Liver (tissue), 9 donors: ENCODE measurements around the gene BMPER. TPM values are rescaled to one million over a fixed set of nuclear protein-coding genes. Genes with fewer than 3 reads are reported as not detected.

Experiments
- DNase-seq: peaks from one replicate; pipeline ENCODE4 v3.0.0-alpha.2; 2017; ENCODE audit warnings: low spot score
- H3K27ac ChIP-seq, 2 donors: one replicate each; pipeline ENCODE4 v1.7.0; 2013; ENCODE audit warnings: inconsistent platforms in 2 of 2, low read length in 2 of 2, control low read depth in 1 of 2, low read depth in 1 of 2, mild to moderate bottlenecking in 1 of 2
- H3K27me3 ChIP-seq, 4 donors: one replicate each; pipeline versions ENCODE4 v1.6.1 to v1.7.0; 2013; ENCODE audit warnings: low read length in 3 of 4, inconsistent platforms in 1 of 4, mild to moderate bottlenecking in 1 of 4, moderate library complexity in 1 of 4; ENCODE audit not compliant: control insufficient read depth in 4 of 4, insufficient read depth in 4 of 4
- H3K36me3 ChIP-seq, 4 donors: one replicate each; pipeline versions ENCODE4 v1.6.1 to v1.7.0; 2013; ENCODE audit warnings: low read length in 3 of 4, mild to moderate bottlenecking in 3 of 4, low read depth in 1 of 4, moderate library complexity in 1 of 4; ENCODE audit not compliant: control insufficient read depth in 4 of 4, insufficient read depth in 3 of 4
- H3K4me1 ChIP-seq, 4 donors: one replicate each; pipeline versions ENCODE4 v1.6.1 to v1.7.0; 2013; ENCODE audit warnings: low read length in 3 of 4, mild to moderate bottlenecking in 3 of 4, moderate library complexity in 1 of 4; ENCODE audit not compliant: control insufficient read depth in 4 of 4, insufficient read depth in 4 of 4
- H3K4me3 ChIP-seq, 3 donors: one replicate each; pipeline versions ENCODE4 v1.6.1 to v1.7.0; 2013; ENCODE audit warnings: low read length in 3 of 3, control low read depth in 1 of 3, low read depth in 1 of 3, mild to moderate bottlenecking in 1 of 3
- H3K9ac ChIP-seq, 2 donors: one replicate each; pipeline ENCODE4 v1.7.0; 2013; ENCODE audit warnings: low read length in 2 of 2, mild to moderate bottlenecking in 2 of 2, moderate library complexity in 2 of 2, control low read depth in 1 of 2, low read depth in 1 of 2
- H3K9me3 ChIP-seq, 4 donors: one replicate each; pipeline versions ENCODE4 v1.6.1 to v1.7.0; 2013; ENCODE audit warnings: low read length in 3 of 4; ENCODE audit not compliant: control insufficient read depth in 4 of 4
- EGR1 ChIP-seq, 2 donors: IDR thresholded peaks; 2 replicates each; pipeline ENCODE4 v1.6.1; 2016 to 2018; ENCODE audit warnings: antibody characterized with exemption in 2 of 2, low read depth in 2 of 2
- FOXA1 ChIP-seq: IDR thresholded peaks from 2 replicates; pipeline ENCODE4 v1.6.1; 2016; ENCODE audit warnings: antibody characterized with exemption
- FOXA2 ChIP-seq: IDR thresholded peaks from 2 replicates; pipeline ENCODE4 v1.6.1; 2016; ENCODE audit warnings: antibody characterized with exemption
- GABPA ChIP-seq, 2 donors: IDR thresholded peaks in 1 of 2; conservative IDR thresholded peaks in 1 of 2; 2 replicates each; pipeline ENCODE4 v1.6.1; 2016; ENCODE audit warnings: antibody characterized with exemption in 2 of 2, mild to moderate bottlenecking in 1 of 2, moderate library complexity in 1 of 2
- HNF4A ChIP-seq, 2 donors: conservative IDR thresholded peaks; 2 replicates each; pipeline ENCODE4 v1.6.1; 2016; ENCODE audit warnings: antibody characterized with exemption in 2 of 2, mild to moderate bottlenecking in 2 of 2
- HNF4G ChIP-seq: IDR thresholded peaks from 2 replicates; pipeline ENCODE4 v1.6.1; 2016; ENCODE audit warnings: antibody characterized with exemption
- JUND ChIP-seq, 2 donors: IDR thresholded peaks; 2 replicates each; pipeline ENCODE4 v1.6.1; 2016; ENCODE audit warnings: antibody characterized with exemption in 2 of 2
- NR2F2 ChIP-seq: IDR thresholded peaks from 2 replicates; pipeline ENCODE4 v1.6.1; 2016; ENCODE audit warnings: antibody characterized with exemption
- RAD21 ChIP-seq, 2 donors: IDR thresholded peaks; 2 replicates each; pipeline ENCODE4 v1.6.1; 2016; ENCODE audit warnings: antibody characterized with exemption in 2 of 2, mild to moderate bottlenecking in 2 of 2
- RXRA ChIP-seq, 2 donors: IDR thresholded peaks; 2 replicates each; pipeline ENCODE4 v1.6.1; 2017 to 2018; ENCODE audit warnings: antibody characterized with exemption in 2 of 2, mild to moderate bottlenecking in 1 of 2
- SP1 ChIP-seq: IDR thresholded peaks from 2 replicates; pipeline ENCODE4 v1.6.1; 2018; ENCODE audit warnings: antibody characterized with exemption, mild to moderate bottlenecking
- TAF1 ChIP-seq: conservative IDR thresholded peaks from 2 replicates; pipeline ENCODE4 v1.6.1; 2016; ENCODE audit warnings: antibody characterized with exemption, mild to moderate bottlenecking
- YY1 ChIP-seq: IDR thresholded peaks from 2 replicates; pipeline ENCODE4 v1.6.1; 2016; ENCODE audit warnings: antibody characterized with exemption, mild to moderate bottlenecking
- WGBS: extraction: QIAGEN DNeasy Blood & Tissue Kit; methylation state at CpG from one replicate; pipeline ENCODE4 v1.1.7; 2013; 5-methylcytosine and 5-hydroxymethylcytosine counted together
- polyA plus RNA-seq, 2 donors: library from polyadenylated mRNA; stranded (reverse) in 1 of 2; unstranded in 1 of 2; fragments of 200-250 nt in 1 of 2; fragments of >200 nt in 1 of 2; fragmentation: Nextera tagmentation in 1 of 2; extraction: Ambion mirVana in 1 of 2; gene quantifications; one replicate each; pipeline versions ENCODE4 v1.2.1 to v1.2.3, GENCODE V29; 2013 to 2015
- total RNA-seq, 2 donors: library from RNA; depleted of rRNA; stranded (reverse); fragments of >200 nt; gene quantifications; one replicate each; pipeline ENCODE4 v1.2.3, GENCODE V29; 2014
- TF ChIP-seq, protein P1 (sequence below): IDR thresholded peaks from 2 replicates; pipeline ENCODE4 v1.6.1; 2016; ENCODE audit warnings: antibody characterized with exemption, mild to moderate bottlenecking
- TF ChIP-seq, protein P2 (sequence below): IDR thresholded peaks from 2 replicates; pipeline ENCODE4 v1.6.1; 2016; ENCODE audit warnings: antibody characterized with exemption
- TF ChIP-seq, protein P3 (sequence below): fragments of 150-350 bp; IDR thresholded peaks from 2 replicates; pipeline ENCODE4 v1.5.1; 2017; ENCODE audit warnings: improper control_type of control experiment, low read depth, low read length; ENCODE audit not compliant: missing input control
- TF ChIP-seq, protein P4 (sequence below): IDR thresholded peaks from 2 replicates; pipeline ENCODE4 v1.6.1; 2016; ENCODE audit warnings: antibody characterized with exemption
- TF ChIP-seq, protein P5 (sequence below): IDR thresholded peaks from 2 replicates; pipeline ENCODE4 v1.6.1; 2016; ENCODE audit warnings: antibody characterized with exemption
- donor health status: healthy.
- donor health status: healthy.
- donor health status: healthy.
- donor health status: healthy.
- donor health status: healthy.

BMPER gene
- total and polyA plus RNA-seq, 4 donors: 4.0 to 8.5 (median 6.2) TPM

DNA sequence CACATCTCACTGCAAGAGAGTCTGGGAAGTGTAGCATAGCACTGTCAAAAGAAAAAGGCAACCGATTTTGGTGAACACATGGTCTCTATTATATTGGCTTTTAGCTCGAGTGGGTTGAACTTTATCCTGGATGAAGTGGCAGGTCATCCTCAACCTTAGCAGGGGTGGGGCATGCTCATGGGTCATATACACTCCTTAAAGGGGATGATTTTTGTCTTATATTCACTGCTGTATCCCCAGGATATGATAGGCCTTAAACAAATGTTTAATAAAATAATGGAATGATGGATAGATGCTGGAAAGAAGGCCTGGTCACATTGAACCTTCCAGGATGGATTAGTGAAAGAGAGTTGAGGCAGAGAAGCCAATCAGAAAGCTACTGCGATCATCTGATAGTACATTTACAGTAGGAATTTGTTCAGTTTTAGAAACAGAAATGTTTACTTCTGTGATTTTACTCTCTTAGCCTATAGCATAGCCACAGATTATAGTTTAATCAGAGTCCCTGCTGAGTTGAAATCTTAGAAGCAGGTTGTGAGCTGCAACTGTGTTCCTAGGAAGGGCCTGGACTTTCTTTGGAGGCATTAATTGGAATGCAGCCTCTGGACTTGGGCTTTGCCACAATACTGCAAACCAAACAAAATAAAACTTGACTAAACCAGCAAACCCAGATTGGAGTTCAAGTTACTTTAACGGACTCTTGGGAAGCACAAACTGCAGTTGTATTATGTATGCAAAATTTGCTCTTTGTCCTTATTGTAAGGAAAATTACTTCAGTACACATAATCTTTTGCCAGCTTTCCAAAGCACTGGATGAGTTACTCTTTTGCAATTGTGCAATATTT lies 138.3 kb downstream of the BMPER start (continued):
- TF ChIP-seq SP1 (no peak), RAD21 (IDR thresholded peaks at IDR 0.05) (no peak)

DNA sequence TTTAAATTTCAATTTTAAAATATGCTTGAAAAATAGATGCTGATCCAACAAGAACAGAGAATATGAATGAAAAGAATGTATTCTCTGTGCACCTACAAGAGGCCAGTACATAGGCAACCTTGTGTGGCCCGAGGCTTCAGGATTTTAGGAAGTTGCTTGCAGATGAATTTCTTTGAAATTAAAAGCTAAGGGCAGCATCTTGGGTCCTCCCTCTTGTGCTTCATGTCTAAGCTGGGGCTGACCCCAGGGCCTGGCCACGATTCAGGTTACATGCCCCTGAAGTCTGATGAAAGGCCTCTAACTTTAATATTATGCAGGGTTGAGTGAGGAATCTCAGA lies 138.9 kb downstream of the BMPER start:
- Histone ChIP-seq H3K27me3 (peaks cover 0 to 2% (median 0%) of the 10 kb centered on the region in 4 donors), H3K36me3 (no peaks in the 10 kb centered on the region), H3K9ac (no peak overlapping the region), H3K9me3 (no peaks in the 10 kb centered on the region), H3K27ac (no peak overlapping the region), H3K4me3 (no peak overlapping the region), H3K4me1 (no peaks in the 10 kb centered on the region)
- 78% methylated on average over 2 of the region's 2 CpGs for WGBS
- DNase-seq: no peak
- TF ChIP-seq, protein P1, sequence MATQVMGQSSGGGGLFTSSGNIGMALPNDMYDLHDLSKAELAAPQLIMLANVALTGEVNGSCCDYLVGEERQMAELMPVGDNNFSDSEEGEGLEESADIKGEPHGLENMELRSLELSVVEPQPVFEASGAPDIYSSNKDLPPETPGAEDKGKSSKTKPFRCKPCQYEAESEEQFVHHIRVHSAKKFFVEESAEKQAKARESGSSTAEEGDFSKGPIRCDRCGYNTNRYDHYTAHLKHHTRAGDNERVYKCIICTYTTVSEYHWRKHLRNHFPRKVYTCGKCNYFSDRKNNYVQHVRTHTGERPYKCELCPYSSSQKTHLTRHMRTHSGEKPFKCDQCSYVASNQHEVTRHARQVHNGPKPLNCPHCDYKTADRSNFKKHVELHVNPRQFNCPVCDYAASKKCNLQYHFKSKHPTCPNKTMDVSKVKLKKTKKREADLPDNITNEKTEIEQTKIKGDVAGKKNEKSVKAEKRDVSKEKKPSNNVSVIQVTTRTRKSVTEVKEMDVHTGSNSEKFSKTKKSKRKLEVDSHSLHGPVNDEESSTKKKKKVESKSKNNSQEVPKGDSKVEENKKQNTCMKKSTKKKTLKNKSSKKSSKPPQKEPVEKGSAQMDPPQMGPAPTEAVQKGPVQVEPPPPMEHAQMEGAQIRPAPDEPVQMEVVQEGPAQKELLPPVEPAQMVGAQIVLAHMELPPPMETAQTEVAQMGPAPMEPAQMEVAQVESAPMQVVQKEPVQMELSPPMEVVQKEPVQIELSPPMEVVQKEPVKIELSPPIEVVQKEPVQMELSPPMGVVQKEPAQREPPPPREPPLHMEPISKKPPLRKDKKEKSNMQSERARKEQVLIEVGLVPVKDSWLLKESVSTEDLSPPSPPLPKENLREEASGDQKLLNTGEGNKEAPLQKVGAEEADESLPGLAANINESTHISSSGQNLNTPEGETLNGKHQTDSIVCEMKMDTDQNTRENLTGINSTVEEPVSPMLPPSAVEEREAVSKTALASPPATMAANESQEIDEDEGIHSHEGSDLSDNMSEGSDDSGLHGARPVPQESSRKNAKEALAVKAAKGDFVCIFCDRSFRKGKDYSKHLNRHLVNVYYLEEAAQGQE: no peak
- TF ChIP-seq, protein P2, sequence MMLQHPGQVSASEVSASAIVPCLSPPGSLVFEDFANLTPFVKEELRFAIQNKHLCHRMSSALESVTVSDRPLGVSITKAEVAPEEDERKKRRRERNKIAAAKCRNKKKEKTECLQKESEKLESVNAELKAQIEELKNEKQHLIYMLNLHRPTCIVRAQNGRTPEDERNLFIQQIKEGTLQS: no peak
- no peak for TF ChIP-seq HNF4G
- TF ChIP-seq SP1: no peak
- TF ChIP-seq JUND (IDR thresholded peaks at IDR 0.05): no peak
- TF ChIP-seq NR2F2: no peak
- TF ChIP-seq FOXA2: no peak
- TF ChIP-seq RXRA (IDR thresholded peaks at IDR 0.05): no peak
- no peak for TF ChIP-seq TAF1
- TF ChIP-seq HNF4A (conservative IDR thresholded peaks at IDR 0.05): no peak
- TF ChIP-seq, protein P3, sequence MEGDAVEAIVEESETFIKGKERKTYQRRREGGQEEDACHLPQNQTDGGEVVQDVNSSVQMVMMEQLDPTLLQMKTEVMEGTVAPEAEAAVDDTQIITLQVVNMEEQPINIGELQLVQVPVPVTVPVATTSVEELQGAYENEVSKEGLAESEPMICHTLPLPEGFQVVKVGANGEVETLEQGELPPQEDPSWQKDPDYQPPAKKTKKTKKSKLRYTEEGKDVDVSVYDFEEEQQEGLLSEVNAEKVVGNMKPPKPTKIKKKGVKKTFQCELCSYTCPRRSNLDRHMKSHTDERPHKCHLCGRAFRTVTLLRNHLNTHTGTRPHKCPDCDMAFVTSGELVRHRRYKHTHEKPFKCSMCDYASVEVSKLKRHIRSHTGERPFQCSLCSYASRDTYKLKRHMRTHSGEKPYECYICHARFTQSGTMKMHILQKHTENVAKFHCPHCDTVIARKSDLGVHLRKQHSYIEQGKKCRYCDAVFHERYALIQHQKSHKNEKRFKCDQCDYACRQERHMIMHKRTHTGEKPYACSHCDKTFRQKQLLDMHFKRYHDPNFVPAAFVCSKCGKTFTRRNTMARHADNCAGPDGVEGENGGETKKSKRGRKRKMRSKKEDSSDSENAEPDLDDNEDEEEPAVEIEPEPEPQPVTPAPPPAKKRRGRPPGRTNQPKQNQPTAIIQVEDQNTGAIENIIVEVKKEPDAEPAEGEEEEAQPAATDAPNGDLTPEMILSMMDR: no peak
- TF ChIP-seq EGR1 (IDR thresholded peaks at IDR 0.05; ENCODE audit: low read depth in 2 of 2): no peak
- TF ChIP-seq, protein P4, sequence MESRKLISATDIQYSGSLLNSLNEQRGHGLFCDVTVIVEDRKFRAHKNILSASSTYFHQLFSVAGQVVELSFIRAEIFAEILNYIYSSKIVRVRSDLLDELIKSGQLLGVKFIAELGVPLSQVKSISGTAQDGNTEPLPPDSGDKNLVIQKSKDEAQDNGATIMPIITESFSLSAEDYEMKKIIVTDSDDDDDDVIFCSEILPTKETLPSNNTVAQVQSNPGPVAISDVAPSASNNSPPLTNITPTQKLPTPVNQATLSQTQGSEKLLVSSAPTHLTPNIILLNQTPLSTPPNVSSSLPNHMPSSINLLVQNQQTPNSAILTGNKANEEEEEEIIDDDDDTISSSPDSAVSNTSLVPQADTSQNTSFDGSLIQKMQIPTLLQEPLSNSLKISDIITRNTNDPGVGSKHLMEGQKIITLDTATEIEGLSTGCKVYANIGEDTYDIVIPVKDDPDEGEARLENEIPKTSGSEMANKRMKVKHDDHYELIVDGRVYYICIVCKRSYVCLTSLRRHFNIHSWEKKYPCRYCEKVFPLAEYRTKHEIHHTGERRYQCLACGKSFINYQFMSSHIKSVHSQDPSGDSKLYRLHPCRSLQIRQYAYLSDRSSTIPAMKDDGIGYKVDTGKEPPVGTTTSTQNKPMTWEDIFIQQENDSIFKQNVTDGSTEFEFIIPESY: no peak
- no peak for TF ChIP-seq FOXA1
- no peak for TF ChIP-seq GABPA (IDR thresholded peaks at IDR 0.05 in 1 of 2, conservative IDR thresholded peaks at IDR 0.05 in 1 of 2)
- TF ChIP-seq, protein P5, sequence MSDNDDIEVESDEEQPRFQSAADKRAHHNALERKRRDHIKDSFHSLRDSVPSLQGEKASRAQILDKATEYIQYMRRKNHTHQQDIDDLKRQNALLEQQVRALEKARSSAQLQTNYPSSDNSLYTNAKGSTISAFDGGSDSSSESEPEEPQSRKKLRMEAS: no peak
- TF ChIP-seq YY1: no peak
